NCI-H345 (cell line): ENCODE measurements around the gene NIPBL.
"Not testable (repeated sequence)": the region's sequence is repeated elsewhere in the genome, so short reads cannot be mapped to it uniquely, and the experiment has no call there.

Experiments used
- DNase-seq: peaks from one replicate; lab custom pipeline; 2025; lab: John Stamatoyannopoulos, UW

NIPBL gene

GRCh38 chr5:37099267-37099666 is 222.7 kb downstream of the NIPBL start:
- not testable (repeated sequence) for DNase-seq

- DNase-seq: no peak
These were observed 226.7 kb downstream of the NIPBL start for GRCh38 chr5:37103302-37103701.

- DNase-seq: no peak
These were observed 232.8 kb downstream of the NIPBL start for GRCh38 chr5:37109338-37109737.

GRCh38 chr5:37110135-37110534 is 233.6 kb downstream of the NIPBL start:
- no peak for DNase-seq

GRCh38 chr5:37111426-37112382 is 235.1 kb downstream of the NIPBL start:
- DNase-seq: no peak

GRCh38 chr5:37112383-37112991 is 235.9 kb downstream of the NIPBL start:
- DNase-seq: no peak
